HG03196 (cell line): ENCODE measurements around the gene ACTRT3.

Source experiments
- ATAC-seq: cut with Tn5 transposase; IDR thresholded peaks from one replicate; pipeline ENCODE4 v1.9.1; 2021; ENCODE audit not compliant: unreplicated experiment

Gene ACTRT3

GRCh38 chr3:169769287-169770181 is at the start of gene ACTRT3:
TSS of gene ACTRT3 (minus strand) at chr3:169769561. CDS start at chr3:169769520, 41 bp downstream.
- peak; percentile 24 for ATAC-seq

DNA sequence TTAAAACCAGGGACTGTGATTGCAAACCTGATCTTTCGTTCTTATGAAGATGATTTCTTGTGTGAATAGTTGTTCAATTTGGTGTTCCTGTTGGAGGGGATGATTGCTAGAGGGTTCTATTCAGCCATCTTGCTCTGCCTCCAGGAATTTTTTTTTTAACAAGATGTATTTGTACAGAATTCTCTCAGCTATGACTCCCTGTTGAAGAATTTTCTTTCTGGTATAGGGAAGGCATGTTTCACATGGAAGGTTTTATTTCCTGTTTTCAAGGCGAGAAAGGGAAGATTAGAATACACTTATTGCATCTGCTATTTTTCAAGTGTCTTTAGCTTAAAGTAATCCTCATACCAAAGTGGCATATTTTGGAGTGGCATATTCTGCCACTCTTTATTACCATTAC is 49.0 kb upstream of the ACTRT3 start:
- ATAC-seq: no peak

- ATAC-seq: no peak
Measured at GRCh38 chr3:169815590-169816150, 46.3 kb upstream of the ACTRT3 start.

DNA sequence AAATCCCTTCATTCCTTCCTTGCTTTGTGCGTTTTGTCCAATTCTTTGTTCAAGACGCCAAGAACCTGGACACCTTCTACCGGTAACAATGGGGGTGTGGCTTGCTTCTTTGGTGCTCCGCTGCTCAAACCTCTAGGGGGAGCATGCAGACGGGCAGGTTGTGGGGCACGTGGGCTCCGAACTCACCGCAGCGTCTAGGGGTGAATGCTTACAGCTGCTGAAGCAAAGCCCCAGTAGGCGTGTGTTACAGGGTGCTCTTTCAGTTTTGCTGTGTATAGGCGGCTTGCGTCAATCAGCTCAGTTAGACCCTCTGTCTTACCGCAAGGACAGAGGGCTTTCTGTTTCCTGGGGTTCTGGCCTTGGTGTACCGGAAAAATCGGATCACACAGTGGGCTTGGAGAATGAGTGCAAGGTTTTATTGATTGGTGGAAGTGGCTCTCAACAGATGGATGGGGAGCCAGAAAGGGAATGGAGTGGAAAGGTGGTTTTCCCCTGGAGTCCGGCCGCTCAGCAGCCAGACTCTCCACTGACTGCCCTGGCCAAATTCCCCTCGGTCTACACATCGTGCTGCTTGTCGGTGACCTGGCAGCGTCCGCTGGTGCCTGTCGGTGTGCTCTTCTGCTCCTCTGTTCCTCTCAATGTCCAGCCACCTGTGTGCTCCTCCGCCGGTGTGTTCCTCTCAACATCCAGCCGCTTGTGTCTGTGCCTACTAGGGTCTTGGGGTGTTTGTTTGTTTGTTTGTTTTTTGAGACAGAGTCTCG is 44.6 kb upstream of the ACTRT3 start:
- ATAC-seq: peak; percentile 76

- ATAC-seq: no peak
Measured at GRCh38 chr3:169813278-169813677, 43.9 kb upstream of the ACTRT3 start.

GRCh38 chr3:169812332-169813235 is 43.2 kb upstream of the ACTRT3 start, which contains the start of the genes LRRC34 and LRRIQ4:
TSS of gene LRRC34 (minus strand) at chr3:169812904. CDS start at chr3:169812548, 356 bp downstream.
TSS of gene LRRIQ4 (plus strand) at chr3:169812870. CDS start at chr3:169821922, 9,052 bp downstream.
- peak; percentile 84 for ATAC-seq

GRCh38 chr3:169811631-169812331 is 42.4 kb upstream of the ACTRT3 start:
- ATAC-seq: no peak

DNA sequence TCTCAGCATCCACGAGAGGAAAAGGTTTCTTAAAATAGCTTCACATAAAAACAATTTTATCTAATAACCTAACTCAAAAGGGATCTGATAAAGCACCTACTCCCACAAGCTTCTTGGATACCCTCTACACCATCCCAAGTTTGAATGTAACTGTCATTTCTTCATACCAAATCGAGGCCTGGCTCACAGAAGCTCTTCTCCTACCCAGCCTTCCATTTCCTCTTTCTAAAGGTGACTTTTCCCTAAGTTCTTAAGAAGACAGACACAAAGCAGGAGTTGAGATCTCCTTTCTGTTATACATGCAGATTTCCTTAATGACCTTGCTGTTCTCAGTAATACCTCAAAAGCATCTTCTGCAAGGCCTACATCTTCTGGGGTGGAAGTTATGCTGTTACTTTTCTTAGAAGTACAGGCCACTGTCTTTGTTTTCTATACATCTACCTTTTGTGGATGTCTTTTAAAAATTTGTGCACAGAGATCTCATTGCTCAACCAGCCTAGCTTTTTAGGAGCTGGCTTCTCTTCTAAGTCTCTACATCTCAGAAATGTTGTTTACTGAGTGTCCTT is 40.0 kb upstream of the ACTRT3 start:
- ATAC-seq: no peak

DNA sequence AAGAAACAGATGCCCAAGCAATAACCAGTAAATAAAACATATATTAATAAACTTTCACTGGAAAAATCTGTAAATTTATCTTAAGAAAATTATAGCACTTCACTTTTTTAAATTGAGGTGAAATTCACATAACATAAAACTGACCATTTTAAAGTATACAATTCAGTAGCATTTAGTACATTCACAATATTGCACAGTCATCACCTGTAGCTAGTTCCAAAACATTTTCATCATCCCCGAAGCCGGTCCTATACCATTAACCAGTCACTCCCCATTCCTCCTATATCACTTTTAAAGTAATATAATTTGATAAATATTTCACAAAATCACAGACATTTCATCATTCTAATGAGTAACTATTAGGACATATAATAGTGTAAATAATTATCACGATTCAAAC is 35.3 kb upstream of the ACTRT3 start:
- ATAC-seq: no peak

DNA sequence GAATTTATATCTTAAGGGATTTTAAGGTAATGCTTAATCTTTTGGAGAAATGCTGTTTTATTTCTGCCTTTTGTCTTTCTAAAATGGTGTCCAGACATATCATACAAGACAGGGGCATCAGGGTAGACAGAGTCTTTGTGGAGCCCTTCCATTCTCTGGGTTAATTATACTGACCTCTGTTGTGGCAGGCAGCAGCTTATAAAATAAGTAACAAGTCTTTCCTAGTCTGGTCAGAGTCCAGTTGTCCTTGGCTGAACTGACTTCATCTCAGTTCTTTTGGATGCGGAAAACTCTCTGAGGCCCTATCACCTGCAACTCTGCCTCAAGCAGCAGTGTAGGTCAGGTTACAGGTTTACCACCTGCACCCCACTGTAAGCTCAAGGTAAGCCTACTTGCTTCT is 23.0 kb upstream of the ACTRT3 start:
- ATAC-seq: no peak

- no peak for ATAC-seq
Measured at GRCh38 chr3:169790687-169791429, 21.5 kb upstream of the ACTRT3 start.

DNA sequence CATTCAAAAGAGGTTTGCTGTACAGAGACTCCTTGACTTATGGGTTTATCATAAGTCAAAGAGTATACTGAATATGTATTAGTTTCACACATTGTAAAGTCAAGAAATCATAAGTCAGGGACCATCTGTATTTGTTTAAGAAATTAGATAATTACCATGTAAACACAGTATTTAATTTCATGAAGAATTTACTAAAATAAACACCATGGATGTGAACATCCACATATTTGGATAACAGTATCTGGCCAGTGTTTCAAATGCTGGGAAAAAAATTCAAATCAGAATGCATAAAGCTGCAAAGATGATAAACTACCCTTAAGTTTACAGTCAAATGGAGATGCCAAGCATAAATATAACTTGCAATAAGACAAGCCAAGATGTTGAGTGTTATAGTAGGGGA is 20.9 kb upstream of the ACTRT3 start:
- no peak for ATAC-seq

DNA sequence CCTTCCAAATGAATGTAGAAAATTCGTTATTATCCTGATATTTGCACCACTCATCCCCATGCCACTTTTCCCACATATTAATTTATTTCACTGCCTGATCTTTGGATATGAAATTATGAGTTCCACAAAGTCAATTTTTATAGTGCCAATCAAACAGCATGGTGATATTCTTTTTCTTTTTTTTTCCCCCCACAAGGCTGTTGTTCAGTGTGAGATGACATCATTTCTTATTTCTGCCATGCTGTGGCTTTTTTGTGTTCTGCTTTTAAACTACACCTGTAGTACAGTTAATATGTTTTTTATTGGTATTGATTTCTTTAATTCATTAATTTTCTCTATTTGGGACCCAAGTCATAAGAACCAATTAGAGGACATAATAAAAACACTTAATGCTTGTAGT is 18.4 kb upstream of the ACTRT3 start:
- ATAC-seq: no peak

- no peak for ATAC-seq
Measured at GRCh38 chr3:169787120-169787519, 17.8 kb upstream of the ACTRT3 start.

- no peak for ATAC-seq
Measured at GRCh38 chr3:169781209-169781855, 12.0 kb upstream of the ACTRT3 start.

GRCh38 chr3:169780742-169781141 is 11.4 kb upstream of the ACTRT3 start:
- ATAC-seq: no peak

- no peak for ATAC-seq
Measured at GRCh38 chr3:169777822-169778221, 8.5 kb upstream of the ACTRT3 start.

GRCh38 chr3:169774186-169774585 is 4.8 kb upstream of the ACTRT3 start:
- ATAC-seq: no peak
